CD4-positive, alpha-beta T cell treated with Interleukin-17A for 4 hours (primary cell): Measurements from ENCODE around the gene DCTN5.

Experiments used
- DNase-seq: peaks from one replicate; pipeline ENCODE4 v3.0.0-alpha.2; 2020; ENCODE audit warnings: mixed read lengths

DCTN5 gene

GRCh38 chr16:23666571-23667354 lies 25.5 kb downstream of the DCTN5 start:
- no peak for DNase-seq

GRCh38 chr16:23667355-23667659 lies 26.0 kb downstream of the DCTN5 start:
- DNase-seq, result no peak

GRCh38 chr16:23668225-23668624 lies 27.0 kb downstream of the DCTN5 start:
- DNase-seq, result no peak

GRCh38 chr16:23668873-23669272 lies 27.6 kb downstream of the DCTN5 start:
- no peak for DNase-seq

GRCh38 chr16:23670137-23670776 lies 29.0 kb downstream of the DCTN5 start:
- no peak for DNase-seq

GRCh38 chr16:23673971-23674614 lies 32.8 kb downstream of the DCTN5 start:
- DNase-seq, result no peak

GRCh38 chr16:23676924-23677480 lies 35.7 kb downstream of the DCTN5 start:
- DNase-seq, result no peak

GRCh38 chr16:23678430-23679273 lies 37.4 kb downstream of the DCTN5 start, which contains the start of gene PLK1:
Gene PLK1 (plus strand): TSS chr16:23678889. CDS start chr16:23678933, 44 bp downstream.
- DNase-seq, result peak; percentile 75

GRCh38 chr16:23679274-23679985 lies 38.2 kb downstream of the DCTN5 start:
- DNase-seq, result no peak

- DNase-seq, result no peak
Observed at GRCh38 chr16:23679986-23680336, 38.7 kb downstream of the DCTN5 start.

- no peak for DNase-seq
Observed at GRCh38 chr16:23682181-23682580, 40.9 kb downstream of the DCTN5 start.

GRCh38 chr16:23683487-23683886 lies 42.2 kb downstream of the DCTN5 start:
- DNase-seq, result no peak

GRCh38 chr16:23687034-23687808 lies 46.0 kb downstream of the DCTN5 start:
- no peak for DNase-seq

- DNase-seq, result no peak
Observed at GRCh38 chr16:23689442-23690187, 48.3 kb downstream of the DCTN5 start.

- DNase-seq, result no peak
Observed at GRCh38 chr16:23690771-23691482, 49.7 kb downstream of the DCTN5 start.

GRCh38 chr16:23691483-23692189 lies 50.4 kb downstream of the DCTN5 start:
- no peak for DNase-seq

GRCh38 chr16:23692190-23692837 lies 51.0 kb downstream of the DCTN5 start:
- no peak for DNase-seq

GRCh38 chr16:23694265-23694643 lies 53.0 kb downstream of the DCTN5 start:
- DNase-seq, result no peak
